HG03280 (cell line): ENCODE data around the gene FAM13C.
"Not testable (repeated sequence)": the region's sequence is repeated elsewhere in the genome, so short reads cannot be mapped to it uniquely, and the experiment has no call there.

Experiments used
- ATAC-seq: cut with Tn5 transposase; IDR thresholded peaks from one replicate; pipeline ENCODE4 v1.9.1; 2021; ENCODE audit warnings: mild to moderate bottlenecking, moderate library complexity; ENCODE audit not compliant: unreplicated experiment

Gene FAM13C

GRCh38 chr10:59362144-59362958 is at the start of gene FAM13C:
Gene FAM13C (minus strand): TSS chr10:59362549. CDS start chr10:59362460, 89 bp downstream.
- ATAC-seq: peak; percentile 60

GRCh38 chr10:59405235-59405634 is 42.9 kb upstream of the FAM13C start:
- ATAC-seq: no peak

GRCh38 chr10:59400214-59400613 is 37.9 kb upstream of the FAM13C start:
- no peak for ATAC-seq

GRCh38 chr10:59399329-59399728 is 37.0 kb upstream of the FAM13C start:
- not testable (repeated sequence) for ATAC-seq

GRCh38 chr10:59397961-59398360 is 35.6 kb upstream of the FAM13C start:
- no peak for ATAC-seq

GRCh38 chr10:59395984-59396383 is 33.6 kb upstream of the FAM13C start:
- ATAC-seq: no peak

- ATAC-seq: no peak
Observed at GRCh38 chr10:59393349-59393748, 31.0 kb upstream of the FAM13C start.

GRCh38 chr10:59391060-59391459 is 28.7 kb upstream of the FAM13C start:
- ATAC-seq: no peak

- ATAC-seq: no peak
Observed at GRCh38 chr10:59388671-59388976, 26.3 kb upstream of the FAM13C start.

GRCh38 chr10:59387951-59388670 is 25.8 kb upstream of the FAM13C start:
- no peak for ATAC-seq

GRCh38 chr10:59384761-59385160 is 22.4 kb upstream of the FAM13C start:
- no peak for ATAC-seq

GRCh38 chr10:59383908-59384307 is 21.6 kb upstream of the FAM13C start:
- no peak for ATAC-seq

- ATAC-seq: no peak
Observed at GRCh38 chr10:59383436-59383835, 21.1 kb upstream of the FAM13C start.

- no peak for ATAC-seq
Observed at GRCh38 chr10:59382831-59383295, 20.5 kb upstream of the FAM13C start.

- no peak for ATAC-seq
Observed at GRCh38 chr10:59381687-59382086, 19.3 kb upstream of the FAM13C start.

- ATAC-seq: no peak
Observed at GRCh38 chr10:59376846-59377245, 14.5 kb upstream of the FAM13C start.

GRCh38 chr10:59375990-59376389 is 13.6 kb upstream of the FAM13C start:
- no peak for ATAC-seq

GRCh38 chr10:59374916-59375315 is 12.6 kb upstream of the FAM13C start:
- ATAC-seq: no peak

- no peak for ATAC-seq
Observed at GRCh38 chr10:59373071-59373470, 10.7 kb upstream of the FAM13C start.

GRCh38 chr10:59372543-59372942 is 10.2 kb upstream of the FAM13C start:
- ATAC-seq: no peak

- no peak for ATAC-seq
Observed at GRCh38 chr10:59366290-59366689, 3.9 kb upstream of the FAM13C start.

- no peak for ATAC-seq
Observed at GRCh38 chr10:59363446-59363958, 1.2 kb upstream of the FAM13C start.
